IPS-11a (cell line): Measurements from ENCODE around the gene ANKRD33.

ENCODE experiments used
- H3K4me3 ChIP-seq: one replicate; pipeline ENCODE4 v1.5.1; 2013; ENCODE audit warnings: low read depth, low read length, control low read depth

ANKRD33 gene

DNA sequence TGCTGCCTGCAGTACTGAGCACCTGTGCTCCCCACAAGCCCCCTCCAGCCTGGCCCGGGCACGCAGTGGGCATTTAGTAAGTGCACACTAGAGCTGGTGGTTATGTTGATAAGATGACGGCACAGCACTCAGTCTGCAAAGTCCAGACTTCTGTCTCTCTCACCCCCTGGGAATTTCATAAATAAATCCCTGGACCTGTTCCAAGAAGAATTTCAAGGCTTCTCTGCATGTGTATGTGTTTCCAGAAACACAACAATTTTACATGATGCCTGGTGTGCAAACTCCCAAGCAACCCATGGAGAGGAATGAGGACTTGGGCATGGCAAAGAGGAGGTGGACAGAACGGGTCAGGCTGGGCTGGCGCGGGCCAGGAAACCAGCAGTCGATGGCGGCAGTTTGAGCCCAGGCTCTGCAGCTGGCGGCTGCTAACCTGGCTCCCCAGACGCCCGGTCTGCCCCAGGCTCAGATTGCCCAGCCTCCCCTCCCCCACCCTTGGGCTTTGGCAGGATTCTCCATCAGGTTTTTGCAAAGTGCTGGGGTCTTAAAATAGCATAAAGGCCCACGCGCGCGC is 53.2 kb downstream of the ANKRD33 start:
- no peak overlapping the region for H3K4me3 ChIP-seq
